OCI-LY1 (cell line): ENCODE data around the gene TNS4.

Experiments used
- H2AFZ ChIP-seq: fragments of 200-600 bp; sonication (generic), shearing (Covaris generic); 2 replicates; pipeline ENCODE4 v1.6.0; 2014; ENCODE audit warnings: antibody characterized with exemption, mild to moderate bottlenecking, low read length
- H3F3A ChIP-seq: fragments of 200-600 bp; sonication (generic), shearing (Covaris generic); 2 replicates; pipeline ENCODE4 v1.6.0; 2014; ENCODE audit warnings: mild to moderate bottlenecking, antibody characterized with exemption, low read length, moderate library complexity; ENCODE audit not compliant: insufficient read depth
- H3K27ac ChIP-seq: fragments of 200-600 bp; sonication (generic); 2 replicates; pipeline ENCODE4 v1.5.1; 2014; ENCODE audit warnings: low read length, mixed run types, mild to moderate bottlenecking, low read depth; ENCODE audit not compliant: poor library complexity, severe bottlenecking
- H3K27me3 ChIP-seq: fragments of 200-600 bp; sonication (generic); 2 replicates; pipeline ENCODE4 v1.6.0; 2014; ENCODE audit warnings: antibody characterized with exemption, mild to moderate bottlenecking, low read length, moderate library complexity; ENCODE audit not compliant: insufficient read depth
- H3K36me3 ChIP-seq: fragments of 200-600 bp; sonication (generic); 2 replicates; pipeline ENCODE4 v1.6.1; 2014; ENCODE audit warnings: mild to moderate bottlenecking, antibody characterized with exemption, low read length, moderate library complexity, mixed read lengths; ENCODE audit not compliant: insufficient read depth
- H3K4me1 ChIP-seq: fragments of 200-600 bp; sonication (generic); 2 replicates; pipeline ENCODE4 v1.5.1; 2014; ENCODE audit warnings: mild to moderate bottlenecking, low read length, moderate library complexity; ENCODE audit not compliant: insufficient read depth, severe bottlenecking
- H3K4me2 ChIP-seq: fragments of 200-600 bp; sonication (generic), shearing (Covaris generic); 2 replicates; pipeline ENCODE4 v1.6.1; 2014; ENCODE audit warnings: low read length
- H3K4me3 ChIP-seq: fragments of 200-600 bp; sonication (generic); 2 replicates; pipeline ENCODE4 v1.5.1; 2014; ENCODE audit warnings: low read length, low read depth, mild to moderate bottlenecking, mixed read lengths; ENCODE audit not compliant: poor library complexity, severe bottlenecking
- H3K79me2 ChIP-seq: fragments of 200-600 bp; shearing (Covaris generic); 2 replicates; pipeline ENCODE4 v1.6.1; 2016; ENCODE audit warnings: mixed run types, low read length, mixed read lengths; ENCODE audit not compliant: insufficient read depth
- H3K9ac ChIP-seq: fragments of 200-600 bp; sonication (generic), shearing (Covaris generic); 2 replicates; pipeline ENCODE4 v1.6.1; 2014; ENCODE audit warnings: mild to moderate bottlenecking, low read length, mixed read lengths
- H3K9me2 ChIP-seq: fragments of 200-600 bp; sonication (generic), shearing (Covaris generic); 2 replicates; pipeline ENCODE4 v1.6.1; 2014; ENCODE audit warnings: low read depth, mild to moderate bottlenecking, low read length, mixed read lengths
- H3K9me3 ChIP-seq: fragments of 200-600 bp; shearing (Covaris generic); 2 replicates; pipeline ENCODE4 v1.6.1; 2014; ENCODE audit warnings: low read length, mixed read lengths
- H4K20me1 ChIP-seq: fragments of 200-600 bp; sonication (generic), shearing (Covaris generic); 2 replicates; pipeline ENCODE4 v1.6.0; 2016; ENCODE audit warnings: mild to moderate bottlenecking, low read length; ENCODE audit not compliant: insufficient read depth
- EZH2 ChIP-seq: fragments of 200-600 bp; sonication (generic), shearing (Covaris generic); IDR thresholded peaks from 2 replicates; pipeline ENCODE4 v1.8.0; 2017; ENCODE audit warnings: borderline replicate concordance, mixed run types, mild to moderate bottlenecking, antibody characterized with exemption, low read length, moderate library complexity, mixed read lengths
- TF ChIP-seq, protein P1 (sequence below): fragments of 200-600 bp; sonication (generic), shearing (Covaris generic); IDR thresholded peaks from 2 replicates; pipeline ENCODE4 v1.5.1; 2017; ENCODE audit warnings: mild to moderate bottlenecking, antibody characterized with exemption, low read length, moderate library complexity, mixed read lengths

Gene TNS4

DNA sequence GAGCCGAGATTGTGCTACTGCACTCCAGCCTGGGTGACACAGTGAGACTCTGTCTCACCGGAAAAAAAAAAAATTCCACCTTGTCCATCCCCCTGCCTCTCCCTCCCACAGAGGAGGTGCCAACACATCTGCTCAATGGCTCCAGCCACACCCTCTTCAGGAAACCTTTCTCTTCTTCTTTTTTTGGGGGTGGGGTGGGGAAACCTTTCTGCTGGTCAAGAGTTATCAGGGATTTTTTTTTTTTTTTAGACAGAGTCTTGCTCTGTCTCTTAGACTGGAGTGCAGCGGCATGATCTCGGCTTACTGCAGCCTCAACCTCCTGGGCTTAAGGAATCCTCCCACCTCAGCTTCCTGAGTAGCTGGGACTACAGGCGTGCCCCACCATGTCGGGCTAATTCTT, 18.7 kb downstream of the TNS4 start:
- no peak overlapping the region for H3K4me2 ChIP-seq
- no peaks in the 10 kb centered on the region for H3K9me2 ChIP-seq
- no peaks in the 10 kb centered on the region for H3F3A ChIP-seq
- H3K27ac ChIP-seq = no peak overlapping the region
- H3K4me1 ChIP-seq = peaks cover 19% of the 10 kb centered on the region
- H3K27me3 ChIP-seq = peaks cover 3% of the 10 kb centered on the region; the same call in 1 of the 2 replicates
- no peaks in the 10 kb centered on the region for H3K36me3 ChIP-seq
- no peaks in the 10 kb centered on the region for H4K20me1 ChIP-seq
- no peaks in the 10 kb centered on the region for H3K9me3 ChIP-seq
- no peak overlapping the region for H3K4me3 ChIP-seq
- H2AFZ ChIP-seq = no peak overlapping the region
- TF ChIP-seq, protein P1, sequence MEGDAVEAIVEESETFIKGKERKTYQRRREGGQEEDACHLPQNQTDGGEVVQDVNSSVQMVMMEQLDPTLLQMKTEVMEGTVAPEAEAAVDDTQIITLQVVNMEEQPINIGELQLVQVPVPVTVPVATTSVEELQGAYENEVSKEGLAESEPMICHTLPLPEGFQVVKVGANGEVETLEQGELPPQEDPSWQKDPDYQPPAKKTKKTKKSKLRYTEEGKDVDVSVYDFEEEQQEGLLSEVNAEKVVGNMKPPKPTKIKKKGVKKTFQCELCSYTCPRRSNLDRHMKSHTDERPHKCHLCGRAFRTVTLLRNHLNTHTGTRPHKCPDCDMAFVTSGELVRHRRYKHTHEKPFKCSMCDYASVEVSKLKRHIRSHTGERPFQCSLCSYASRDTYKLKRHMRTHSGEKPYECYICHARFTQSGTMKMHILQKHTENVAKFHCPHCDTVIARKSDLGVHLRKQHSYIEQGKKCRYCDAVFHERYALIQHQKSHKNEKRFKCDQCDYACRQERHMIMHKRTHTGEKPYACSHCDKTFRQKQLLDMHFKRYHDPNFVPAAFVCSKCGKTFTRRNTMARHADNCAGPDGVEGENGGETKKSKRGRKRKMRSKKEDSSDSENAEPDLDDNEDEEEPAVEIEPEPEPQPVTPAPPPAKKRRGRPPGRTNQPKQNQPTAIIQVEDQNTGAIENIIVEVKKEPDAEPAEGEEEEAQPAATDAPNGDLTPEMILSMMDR = no peak
- TF ChIP-seq EZH2 = no peak
- no peak overlapping the region for H3K9ac ChIP-seq
- no peaks in the 10 kb centered on the region for H3K79me2 ChIP-seq

DNA sequence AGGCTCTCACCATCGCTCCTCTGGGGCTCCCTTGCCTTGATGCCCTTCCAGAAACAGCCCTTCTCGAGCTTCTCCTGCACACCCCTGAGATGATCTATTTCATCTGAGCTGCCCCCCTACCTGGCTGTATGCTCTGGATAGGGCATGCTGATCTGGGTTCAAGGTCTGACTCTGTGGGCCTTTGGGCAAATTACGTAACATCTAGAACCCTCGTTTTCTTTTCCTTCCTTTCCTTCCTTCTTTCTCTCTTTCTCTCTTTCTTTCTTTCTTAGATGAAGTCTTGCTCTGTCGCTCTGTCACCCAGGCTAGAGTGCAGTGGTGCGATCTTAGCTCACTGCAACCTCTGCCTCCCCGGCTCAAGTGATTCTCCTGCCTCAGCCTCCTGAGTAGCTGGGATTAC, 20.3 kb downstream of the TNS4 start:
- no peak for TF ChIP-seq EZH2
- TF ChIP-seq, protein P1 = no peak
- peak overlapping the region; percentile 45; the same call in 1 of the 2 replicates for H3K4me2 ChIP-seq
- peaks cover 26% of the 10 kb centered on the region for H3K4me1 ChIP-seq
- H3K9ac ChIP-seq = no peak overlapping the region
- H3K36me3 ChIP-seq = no peaks in the 10 kb centered on the region
- no peaks in the 10 kb centered on the region for H3K79me2 ChIP-seq
- H3K9me3 ChIP-seq = no peaks in the 10 kb centered on the region
- no peaks in the 10 kb centered on the region for H4K20me1 ChIP-seq
- no peaks in the 10 kb centered on the region for H3F3A ChIP-seq
- H2AFZ ChIP-seq = no peak overlapping the region
- peak overlapping the region; percentile 62 for H3K27ac ChIP-seq
- H3K9me2 ChIP-seq = no peaks in the 10 kb centered on the region
- no peak overlapping the region for H3K4me3 ChIP-seq
- peaks cover 3% of the 10 kb centered on the region; the same call in 1 of the 2 replicates for H3K27me3 ChIP-seq

DNA sequence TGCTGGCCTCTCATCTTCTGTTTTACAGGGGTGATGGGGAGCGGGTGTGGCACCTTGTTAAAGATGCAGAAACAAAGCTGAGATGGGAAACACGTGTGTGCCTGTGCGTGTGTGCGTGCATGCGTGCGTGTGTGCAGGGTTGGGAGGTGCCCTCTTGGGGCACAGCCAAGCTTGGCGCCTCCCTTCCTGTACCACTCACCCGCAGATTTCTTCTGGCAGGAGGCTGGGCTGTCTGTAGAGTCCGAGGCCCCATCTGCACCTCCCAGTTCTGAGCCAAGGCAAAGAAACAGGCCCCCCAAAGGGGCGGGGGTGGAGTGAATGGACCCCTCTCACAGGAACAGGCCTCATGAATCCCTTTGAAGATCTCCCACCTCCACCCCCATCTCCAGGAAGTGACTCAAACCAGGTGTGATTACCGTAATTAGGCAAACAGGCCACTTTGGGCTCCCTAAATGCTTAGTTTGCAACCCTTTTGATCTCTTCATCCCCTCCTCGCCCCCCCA, 20.9 kb downstream of the TNS4 start:
- H3F3A ChIP-seq = no peaks in the 10 kb centered on the region
- H3K79me2 ChIP-seq = no peaks in the 10 kb centered on the region
- H3K9me3 ChIP-seq = no peaks in the 10 kb centered on the region
- H3K4me1 ChIP-seq = peaks cover 30% of the 10 kb centered on the region
- H3K9ac ChIP-seq = no peak overlapping the region; the same call in 1 of the 2 replicates
- peak overlapping the region; percentile 45 for H3K4me2 ChIP-seq
- peak overlapping the region; percentile 62 for H3K27ac ChIP-seq
- peaks cover 3% of the 10 kb centered on the region; the same call in 1 of the 2 replicates for H3K27me3 ChIP-seq
- H4K20me1 ChIP-seq = no peaks in the 10 kb centered on the region
- H3K36me3 ChIP-seq = no peaks in the 10 kb centered on the region
- no peak overlapping the region for H2AFZ ChIP-seq
- H3K9me2 ChIP-seq = no peaks in the 10 kb centered on the region
- peak overlapping the region; percentile 6 for H3K4me3 ChIP-seq
- no peak for TF ChIP-seq EZH2
- TF ChIP-seq, protein P1 = no peak
